B cell (primary cell): ENCODE data around the gene KISS1R.

Source experiments
- EZH2 ChIP-seq: IDR thresholded peaks from 2 replicates; pipeline ENCODE4 v1.6.1; 2012; ENCODE audit warnings: borderline replicate concordance, low read depth, mild to moderate bottlenecking, moderate library complexity, low read length; ENCODE audit not compliant: insufficient read depth, poor library complexity, severe bottlenecking
- TF ChIP-seq, protein P1 (sequence below): fragments of 200-600 bp; IDR thresholded peaks from one replicate; pipeline ENCODE4 v1.8.0; 2022; ENCODE audit warnings: antibody characterized with exemption, mild to moderate bottlenecking

GRCh38 chr19:926323-926588 is 9.1 kb downstream of the KISS1R start:
- TF ChIP-seq, protein P1, sequence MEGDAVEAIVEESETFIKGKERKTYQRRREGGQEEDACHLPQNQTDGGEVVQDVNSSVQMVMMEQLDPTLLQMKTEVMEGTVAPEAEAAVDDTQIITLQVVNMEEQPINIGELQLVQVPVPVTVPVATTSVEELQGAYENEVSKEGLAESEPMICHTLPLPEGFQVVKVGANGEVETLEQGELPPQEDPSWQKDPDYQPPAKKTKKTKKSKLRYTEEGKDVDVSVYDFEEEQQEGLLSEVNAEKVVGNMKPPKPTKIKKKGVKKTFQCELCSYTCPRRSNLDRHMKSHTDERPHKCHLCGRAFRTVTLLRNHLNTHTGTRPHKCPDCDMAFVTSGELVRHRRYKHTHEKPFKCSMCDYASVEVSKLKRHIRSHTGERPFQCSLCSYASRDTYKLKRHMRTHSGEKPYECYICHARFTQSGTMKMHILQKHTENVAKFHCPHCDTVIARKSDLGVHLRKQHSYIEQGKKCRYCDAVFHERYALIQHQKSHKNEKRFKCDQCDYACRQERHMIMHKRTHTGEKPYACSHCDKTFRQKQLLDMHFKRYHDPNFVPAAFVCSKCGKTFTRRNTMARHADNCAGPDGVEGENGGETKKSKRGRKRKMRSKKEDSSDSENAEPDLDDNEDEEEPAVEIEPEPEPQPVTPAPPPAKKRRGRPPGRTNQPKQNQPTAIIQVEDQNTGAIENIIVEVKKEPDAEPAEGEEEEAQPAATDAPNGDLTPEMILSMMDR: no peak
- no peak for TF ChIP-seq EZH2
